Erythroblast (primary cell): Measurements from ENCODE around the gene TOB2.

Experiments used
- DNase-seq, 2 experiments: peaks; one replicate each; lab custom pipeline; 2025; lab: John Stamatoyannopoulos, UW
- GATA1 ChIP-seq: IDR thresholded peaks from 2 replicates; pipeline ENCODE4 v1.6.1; 2011; ENCODE audit warnings: low read depth, mild to moderate bottlenecking, control low read depth, low read length, moderate library complexity
- POLR2A ChIP-seq: IDR thresholded peaks from 2 replicates; pipeline ENCODE4 v1.6.1; 2011; ENCODE audit warnings: mild to moderate bottlenecking, low read length

TOB2 gene

GRCh38 chr22:41446639-41447434, at the start of gene TOB2:
Gene TOB2 (minus strand): TSS chr22:41446801. CDS start chr22:41437345, 9,456 bp downstream.
- peak; percentile 98 for DNase-seq
- peak; percentile 100 for TF ChIP-seq POLR2A
- TF ChIP-seq GATA1, result no peak

GRCh38 chr22:41491374-41492100, 44.9 kb upstream of the TOB2 start:
- no peak for DNase-seq
- TF ChIP-seq POLR2A (no peak), GATA1 (no peak)

- no peak for DNase-seq
- TF ChIP-seq GATA1 (no peak), POLR2A (no peak)
Measured at GRCh38 chr22:41488596-41489385, 42.2 kb upstream of the TOB2 start.

GRCh38 chr22:41488076-41488475, 41.5 kb upstream of the TOB2 start:
- TF ChIP-seq GATA1, result no peak
- TF ChIP-seq POLR2A, result no peak

GRCh38 chr22:41487037-41487935, 40.7 kb upstream of the TOB2 start:
- TF ChIP-seq POLR2A, result no peak
- no peak for TF ChIP-seq GATA1
- DNase-seq, result peak in 1 of 2 experiments; percentile 26

More at GRCh38 chr22:41488076-41488475, 41.5 kb upstream of the TOB2 start:
- DNase-seq, result no peak

GRCh38 chr22:41485033-41485432, 38.4 kb upstream of the TOB2 start:
- DNase-seq, result no peak
- TF ChIP-seq GATA1 (no peak), POLR2A (no peak)

- TF ChIP-seq POLR2A, result no peak
- no peak for TF ChIP-seq GATA1
- no peak for DNase-seq
Measured at GRCh38 chr22:41482319-41482935, 35.8 kb upstream of the TOB2 start.

GRCh38 chr22:41481925-41482318, 35.3 kb upstream of the TOB2 start:
- TF ChIP-seq GATA1 (no peak), POLR2A (no peak)
- no peak for DNase-seq

GRCh38 chr22:41481131-41481830, 34.7 kb upstream of the TOB2 start:
- no peak for TF ChIP-seq POLR2A
- no peak for TF ChIP-seq GATA1
- peak in 1 of 2 experiments; percentile 23 for DNase-seq

- TF ChIP-seq POLR2A, result no peak
- TF ChIP-seq GATA1, result no peak
- DNase-seq, result no peak
Measured at GRCh38 chr22:41480397-41480735, 33.8 kb upstream of the TOB2 start.

- no peak for DNase-seq
Measured at GRCh38 chr22:41479671-41480396, 33.2 kb upstream of the TOB2 start.

More at GRCh38 chr22:41479671-41480396, 33.2 kb upstream of the TOB2 start:
- TF ChIP-seq POLR2A (no peak), GATA1 (no peak)
